Psoas muscle (tissue), 8 donors: Measurements from ENCODE around the gene GRID1. TPM values are rescaled to one million over a fixed set of nuclear protein-coding genes. Genes with fewer than 3 reads are reported as not detected.
A peak's percentile ranks its signal among the peaks of the same experiment; 100 is the strongest.
"Not testable (repeated sequence)": the region's sequence is repeated elsewhere in the genome, so short reads cannot be mapped to it uniquely, and the experiment has no call there.

Experiments
- ATAC-seq, 4 donors: fragments of 200-7000 bp; cut with Tn5 transposase; one replicate each; pipeline ENCODE4 v1.9.1; 2020; ENCODE audit warnings: moderate library complexity in 3 of 4, mild to moderate bottlenecking in 2 of 4
- DNase-seq, 2 donors: peaks; one replicate each; pipeline ENCODE4 v3.0.0-alpha.2; 2020
- H3K27ac ChIP-seq: fragments of 200-600 bp; one replicate; pipeline ENCODE4 v1.8.0; 2022
- H3K27me3 ChIP-seq, 3 donors: fragments of 200-600 bp in 1 of 3; one replicate each; pipeline versions ENCODE4 v1.6.1 to v1.8.0; 2013 to 2022; ENCODE audit warnings: low read length in 2 of 3, mild to moderate bottlenecking in 2 of 3, moderate library complexity in 1 of 3; ENCODE audit not compliant: insufficient read depth in 3 of 3
- H3K36me3 ChIP-seq, 2 donors: fragments of 200-600 bp in 1 of 2; one replicate each; pipeline versions ENCODE4 v1.6.1 to v1.8.0; 2013 to 2022; ENCODE audit warnings: low read depth in 1 of 2, mild to moderate bottlenecking in 1 of 2, moderate library complexity in 1 of 2; ENCODE audit not compliant: insufficient read depth in 1 of 2
- H3K4me1 ChIP-seq: fragments of 200-600 bp; one replicate; pipeline ENCODE4 v1.8.0; 2022
- H3K4me3 ChIP-seq: fragments of 200-600 bp; one replicate; pipeline ENCODE4 v1.8.0; 2022; ENCODE audit warnings: mild to moderate bottlenecking
- H3K9me3 ChIP-seq: fragments of 200-600 bp; one replicate; pipeline ENCODE4 v1.8.0; 2022
- CTCF ChIP-seq: fragments of 200-600 bp; IDR thresholded peaks from one replicate; pipeline ENCODE4 v1.8.0; 2022; ENCODE audit warnings: antibody characterized with exemption
- WGBS, 3 donors: extraction: QIAGEN DNeasy Blood & Tissue Kit; methylation state at CpG; one replicate each; pipeline versions ENCODE4 v1.1.6 to v1.1.7; 2013; 5-methylcytosine and 5-hydroxymethylcytosine counted together
- intact Hi-C, 2 donors: fragments of 100-400 bp; cut with DNase I; formaldehyde crosslinking; loops; one replicate each; pipeline versions ENCODE4 v1.11.0 to v1.14.2; 2022
- polyA plus RNA-seq, 3 donors: library from polyadenylated mRNA; stranded (reverse); fragments of 200-250 nt; gene quantifications; one replicate each; pipeline ENCODE4 v1.2.3, GENCODE V29; 2013
- total RNA-seq, 4 donors: library from RNA; stranded (reverse); fragmentation: NEBNext Ultra II Directional in 2 of 4; extraction: Animal tissue kit (Norgen Biotek cat#: 25700) in 2 of 4; gene quantifications; one replicate each; pipeline versions ENCODE4 v1.2.1 to v1.2.4, GENCODE V29; 2021 to 2023
- donor health status: healthy with polysubstance abuse.
- donor health status: DM: no; HTN: no; CAD: no; lungs with moderate emphysema.
- donor health status: Bipolar disorder and iron deficiency.
- donor health status: healthy.
- donor health status: DM: yes; HTN: yes; CAD: no.
- donor health status: DM: no; HTN: no; CAD: no.
- donor health status: DM: no; HTN: no; CAD: no.
- donor health status: DM: yes; HTN: yes; CAD: no.

Gene GRID1
- total and polyA plus RNA-seq, 7 donors = 0.17 to 0.56 (median 0.24) TPM

- H3K27me3 ChIP-seq = no peaks in the 10 kb centered on the region
- H3K27ac ChIP-seq = no peak overlapping the region
- no peaks in the 10 kb centered on the region for H3K36me3 ChIP-seq
- peaks cover 9% of the 10 kb centered on the region for H3K4me1 ChIP-seq
- TF ChIP-seq CTCF = no peak
- H3K4me3 ChIP-seq = no peak overlapping the region
- intact Hi-C loops = no loop called here
- no peaks in the 10 kb centered on the region for H3K9me3 ChIP-seq
- 44 to 54% (median 52%) methylated on average over 11 of the region's 11 CpGs for WGBS, 3 donors
- peak; percentile 19 to 66 for DNase-seq
- peak in 3 of 4 donors; percentile 55 to 81 (median 57) for ATAC-seq
These were observed 330.6 kb downstream of the GRID1 start for GRCh38 chr10:86035791-86036543.

DNA sequence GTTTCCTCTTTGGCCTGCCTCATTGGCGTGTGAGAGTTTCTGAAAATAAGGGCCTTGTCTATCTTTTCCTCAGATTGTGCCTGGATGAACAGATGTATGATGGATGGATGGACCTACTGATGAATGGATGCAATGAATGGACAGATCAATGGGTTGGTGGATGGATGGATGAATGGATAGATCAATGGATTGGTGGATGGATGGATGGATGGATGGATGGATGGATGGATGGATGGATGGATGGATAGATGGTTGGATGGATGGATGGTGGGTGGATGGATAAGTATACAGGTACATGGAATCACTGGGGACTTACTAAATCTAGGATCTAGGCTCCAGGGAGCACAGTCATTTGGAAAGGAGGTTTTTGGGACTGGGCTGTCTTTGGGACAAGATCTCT lies 331.9 kb downstream of the GRID1 start:
- intact Hi-C loops = no loop called here
- TF ChIP-seq CTCF = no peak
- Histone ChIP-seq H3K4me1 (peaks cover 9% of the 10 kb centered on the region), H3K36me3 (no peaks in the 10 kb centered on the region), H3K9me3 (no peaks in the 10 kb centered on the region), H3K27me3 (no peaks in the 10 kb centered on the region), H3K4me3 (no peak overlapping the region), H3K27ac (no peak overlapping the region)
- ATAC-seq (no peak), DNase-seq (no peak)
- WGBS, 3 donors = 88 to 100% (median 94%) methylated on average over 1 of the region's 1 CpG

DNA sequence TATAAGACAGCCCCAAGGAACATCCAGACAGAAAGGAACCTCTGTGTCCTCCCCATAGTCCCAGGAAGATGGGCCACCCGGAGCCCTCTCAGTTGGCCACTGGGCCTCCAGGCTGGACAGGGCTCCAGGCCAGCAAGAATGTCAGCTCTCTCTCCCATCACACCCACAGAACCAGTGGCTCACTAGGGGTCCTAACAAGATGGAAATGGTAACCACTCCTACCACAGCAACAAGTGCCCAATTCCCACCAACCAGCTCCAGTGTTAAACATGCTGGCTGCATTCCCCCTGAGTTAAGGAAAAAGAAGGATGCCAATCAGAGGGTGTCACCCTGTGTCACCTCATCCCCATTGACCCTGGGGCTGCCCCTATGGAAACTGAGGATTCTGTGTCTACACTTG lies 333.0 kb downstream of the GRID1 start:
- intact Hi-C loops = no loop called here
- 88 to 100% (median 96%) methylated on average over 1 of the region's 1 CpG for WGBS, 3 donors

GRCh38 chr10:86032087-86032486 lies 334.5 kb downstream of the GRID1 start:
- H3K4me1 ChIP-seq, H3K9me3 ChIP-seq, H3K27me3 ChIP-seq, ATAC-seq, DNase-seq, H3K4me3 ChIP-seq, H3K27ac ChIP-seq, intact Hi-C loops, H3K36me3 ChIP-seq: not testable (repeated sequence)
- WGBS, 3 donors = 91 to 93% (median 91%) methylated on average over 8 of the region's 8 CpGs

More for the DNA sequence above, 333.0 kb downstream of the GRID1 start:
- Histone ChIP-seq H3K27ac (no peak overlapping the region), H3K9me3 (no peaks in the 10 kb centered on the region), H3K27me3 (no peaks in the 10 kb centered on the region), H3K4me3 (no peak overlapping the region), H3K4me1 (peaks cover 9% of the 10 kb centered on the region), H3K36me3 (no peaks in the 10 kb centered on the region)
- DNase-seq (no peak), ATAC-seq (no peak)
- no peak for TF ChIP-seq CTCF

DNA sequence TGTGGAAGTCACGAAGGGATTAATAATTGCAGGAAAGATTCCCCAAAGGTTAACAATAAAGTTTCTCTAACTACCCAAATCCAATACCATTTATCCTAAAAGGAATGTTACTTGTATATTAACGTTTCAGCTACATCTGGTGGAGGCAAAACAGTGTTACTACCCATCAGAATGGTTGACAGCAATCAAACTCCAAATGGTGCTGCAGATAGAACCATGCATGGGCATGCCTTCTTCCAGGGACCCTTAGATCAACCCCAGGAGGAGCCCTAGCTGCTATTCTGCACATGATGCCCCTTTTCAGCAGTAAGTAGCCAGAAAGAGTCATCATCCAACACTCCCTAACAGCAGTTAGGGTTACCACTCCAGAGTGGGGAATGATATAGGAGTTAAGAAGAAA lies 336.3 kb downstream of the GRID1 start:
- TF ChIP-seq CTCF = no peak
- no peaks in the 10 kb centered on the region for H3K4me1 ChIP-seq

More for the DNA sequence above, 336.3 kb downstream of the GRID1 start:
- no peak for DNase-seq
- Histone ChIP-seq H3K27me3 (no peaks in the 10 kb centered on the region), H3K4me3 (no peak overlapping the region), H3K9me3 (no peaks in the 10 kb centered on the region), H3K36me3 (no peaks in the 10 kb centered on the region), H3K27ac (no peak overlapping the region)
- intact Hi-C loops = no loop called here
- ATAC-seq = no peak
- WGBS, 3 donors = 9 to 39% (median 29%) methylated on average over 2 of the region's 2 CpGs
